Neural progenitor cell (in vitro differentiated cells): Measurements from ENCODE around the gene MACROD2.

Source experiments
- EZH2 ChIP-seq: fragments of 200-600 bp; sonication (generic); IDR thresholded peaks from 2 replicates; pipeline ENCODE4 v1.6.1; 2017; ENCODE audit warnings: antibody characterized with exemption, mild to moderate bottlenecking, moderate library complexity
- EZH2phosphoT487 ChIP-seq: fragments of 200-600 bp; sonication (generic); IDR thresholded peaks from 2 replicates; pipeline ENCODE4 v1.6.1; 2017; ENCODE audit warnings: antibody characterized with exemption
- TF ChIP-seq, protein P1 (sequence below): fragments of 200-600 bp; sonication (generic); IDR thresholded peaks from 2 replicates; pipeline ENCODE4 v1.5.1; 2017; ENCODE audit warnings: antibody characterized with exemption, mild to moderate bottlenecking

DNA sequence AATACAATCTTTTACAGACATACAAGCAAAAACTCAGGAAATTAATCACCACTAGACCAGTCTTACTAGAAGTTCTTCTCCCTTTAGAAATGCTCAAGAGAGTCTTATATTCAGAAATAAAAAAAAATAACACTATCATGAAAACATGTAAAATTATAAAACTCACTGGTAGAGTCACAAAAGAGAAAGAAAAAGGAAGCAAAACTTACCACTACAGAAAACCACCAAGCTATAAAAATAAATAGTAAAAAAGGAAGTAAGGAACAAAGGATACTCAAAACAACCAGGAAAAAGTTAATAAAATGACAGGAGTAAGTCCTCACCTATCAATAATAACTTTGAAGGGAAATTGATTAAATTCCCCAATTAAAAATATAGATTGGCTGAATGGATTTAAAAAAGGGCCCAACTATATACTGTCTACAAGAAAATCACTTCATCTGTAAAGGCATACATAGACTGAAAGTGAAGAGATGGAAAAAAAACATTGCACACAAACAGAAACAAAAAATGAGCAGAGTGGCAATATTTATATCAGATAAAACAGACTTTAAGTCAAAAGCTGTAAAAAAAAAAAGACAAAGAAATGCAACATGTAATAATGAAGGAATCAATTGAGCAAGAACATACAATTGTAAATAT lies 2088.4 kb downstream of the MACROD2 start:
- TF ChIP-seq, protein P1, sequence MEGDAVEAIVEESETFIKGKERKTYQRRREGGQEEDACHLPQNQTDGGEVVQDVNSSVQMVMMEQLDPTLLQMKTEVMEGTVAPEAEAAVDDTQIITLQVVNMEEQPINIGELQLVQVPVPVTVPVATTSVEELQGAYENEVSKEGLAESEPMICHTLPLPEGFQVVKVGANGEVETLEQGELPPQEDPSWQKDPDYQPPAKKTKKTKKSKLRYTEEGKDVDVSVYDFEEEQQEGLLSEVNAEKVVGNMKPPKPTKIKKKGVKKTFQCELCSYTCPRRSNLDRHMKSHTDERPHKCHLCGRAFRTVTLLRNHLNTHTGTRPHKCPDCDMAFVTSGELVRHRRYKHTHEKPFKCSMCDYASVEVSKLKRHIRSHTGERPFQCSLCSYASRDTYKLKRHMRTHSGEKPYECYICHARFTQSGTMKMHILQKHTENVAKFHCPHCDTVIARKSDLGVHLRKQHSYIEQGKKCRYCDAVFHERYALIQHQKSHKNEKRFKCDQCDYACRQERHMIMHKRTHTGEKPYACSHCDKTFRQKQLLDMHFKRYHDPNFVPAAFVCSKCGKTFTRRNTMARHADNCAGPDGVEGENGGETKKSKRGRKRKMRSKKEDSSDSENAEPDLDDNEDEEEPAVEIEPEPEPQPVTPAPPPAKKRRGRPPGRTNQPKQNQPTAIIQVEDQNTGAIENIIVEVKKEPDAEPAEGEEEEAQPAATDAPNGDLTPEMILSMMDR = no peak
- TF ChIP-seq EZH2 (no peak), EZH2phosphoT487 (no peak)
